Measurements from ENCODE around the gene LRRC75A. TPM values are rescaled to one million over a fixed set of nuclear protein-coding genes. Genes with fewer than 3 reads are reported as not detected.

Gene LRRC75A
- total and polyA plus RNA-seq, 8 donors: 1.1 to 306 (median 3.7) TPM

DNA sequence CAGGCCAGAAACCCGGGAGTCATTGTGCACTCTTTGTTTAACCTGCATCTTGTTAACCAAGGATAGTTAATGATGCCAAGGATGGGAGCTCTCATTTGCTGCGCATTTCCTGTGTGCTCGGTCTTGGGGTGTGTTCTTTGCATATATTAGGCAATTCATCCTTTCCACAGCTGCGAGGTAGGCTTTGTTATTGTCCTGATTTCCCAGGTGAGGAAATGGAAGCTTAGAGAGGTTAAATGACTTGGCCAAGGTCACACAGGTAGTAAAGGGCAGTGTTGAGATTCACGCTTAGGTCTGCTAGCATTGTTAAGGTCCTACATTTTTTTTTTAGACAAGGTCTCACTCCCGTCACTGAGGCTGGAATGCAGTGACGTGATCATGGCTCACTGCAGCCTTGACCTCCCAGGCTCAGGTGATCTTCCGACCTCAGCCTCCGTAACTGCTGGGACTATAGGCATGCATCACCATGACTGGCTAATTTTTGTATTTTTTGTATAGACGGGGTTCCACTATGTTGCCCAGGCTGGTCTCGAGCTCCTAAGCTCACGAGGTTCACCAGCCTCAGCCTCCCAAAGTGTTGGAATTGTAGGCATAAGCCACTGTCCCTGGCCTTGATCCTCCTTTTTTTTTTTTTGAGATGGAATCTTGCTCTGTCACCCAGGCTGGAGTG, 5.0 kb upstream of the LRRC75A start:
- TF ChIP-seq EP300 (IDR thresholded peaks at IDR 0.05) (no peak), POLR2AphosphoS5 (IDR thresholded peaks at IDR 0.05) (no peak), POLR2A (IDR thresholded peaks at IDR 0.05) (no peak)
- TF ChIP-seq, protein P1, sequence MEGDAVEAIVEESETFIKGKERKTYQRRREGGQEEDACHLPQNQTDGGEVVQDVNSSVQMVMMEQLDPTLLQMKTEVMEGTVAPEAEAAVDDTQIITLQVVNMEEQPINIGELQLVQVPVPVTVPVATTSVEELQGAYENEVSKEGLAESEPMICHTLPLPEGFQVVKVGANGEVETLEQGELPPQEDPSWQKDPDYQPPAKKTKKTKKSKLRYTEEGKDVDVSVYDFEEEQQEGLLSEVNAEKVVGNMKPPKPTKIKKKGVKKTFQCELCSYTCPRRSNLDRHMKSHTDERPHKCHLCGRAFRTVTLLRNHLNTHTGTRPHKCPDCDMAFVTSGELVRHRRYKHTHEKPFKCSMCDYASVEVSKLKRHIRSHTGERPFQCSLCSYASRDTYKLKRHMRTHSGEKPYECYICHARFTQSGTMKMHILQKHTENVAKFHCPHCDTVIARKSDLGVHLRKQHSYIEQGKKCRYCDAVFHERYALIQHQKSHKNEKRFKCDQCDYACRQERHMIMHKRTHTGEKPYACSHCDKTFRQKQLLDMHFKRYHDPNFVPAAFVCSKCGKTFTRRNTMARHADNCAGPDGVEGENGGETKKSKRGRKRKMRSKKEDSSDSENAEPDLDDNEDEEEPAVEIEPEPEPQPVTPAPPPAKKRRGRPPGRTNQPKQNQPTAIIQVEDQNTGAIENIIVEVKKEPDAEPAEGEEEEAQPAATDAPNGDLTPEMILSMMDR (IDR thresholded peaks at IDR 0.05): no peak
- H3K9me3 ChIP-seq: no peaks in the 10 kb centered on the region
- intact Hi-C loops (cut with DNase I; ENCODE audit: low total_unique reads): no loop called here
- peaks cover 5 to 7% (median 7%) of the 10 kb centered on the region in 4 donors for H3K4me1 ChIP-seq
- DNase-seq: no peak
- no peaks in the 10 kb centered on the region for H3K27me3 ChIP-seq
- H3K27ac ChIP-seq: no peak overlapping the region
- WGBS, 5 donors: 82 to 85% (median 84%) methylated on average over 12 of the region's 12 CpGs
- H3K36me3 ChIP-seq: no peaks in the 10 kb centered on the region
- H3K4me3 ChIP-seq: no peak overlapping the region

DNA sequence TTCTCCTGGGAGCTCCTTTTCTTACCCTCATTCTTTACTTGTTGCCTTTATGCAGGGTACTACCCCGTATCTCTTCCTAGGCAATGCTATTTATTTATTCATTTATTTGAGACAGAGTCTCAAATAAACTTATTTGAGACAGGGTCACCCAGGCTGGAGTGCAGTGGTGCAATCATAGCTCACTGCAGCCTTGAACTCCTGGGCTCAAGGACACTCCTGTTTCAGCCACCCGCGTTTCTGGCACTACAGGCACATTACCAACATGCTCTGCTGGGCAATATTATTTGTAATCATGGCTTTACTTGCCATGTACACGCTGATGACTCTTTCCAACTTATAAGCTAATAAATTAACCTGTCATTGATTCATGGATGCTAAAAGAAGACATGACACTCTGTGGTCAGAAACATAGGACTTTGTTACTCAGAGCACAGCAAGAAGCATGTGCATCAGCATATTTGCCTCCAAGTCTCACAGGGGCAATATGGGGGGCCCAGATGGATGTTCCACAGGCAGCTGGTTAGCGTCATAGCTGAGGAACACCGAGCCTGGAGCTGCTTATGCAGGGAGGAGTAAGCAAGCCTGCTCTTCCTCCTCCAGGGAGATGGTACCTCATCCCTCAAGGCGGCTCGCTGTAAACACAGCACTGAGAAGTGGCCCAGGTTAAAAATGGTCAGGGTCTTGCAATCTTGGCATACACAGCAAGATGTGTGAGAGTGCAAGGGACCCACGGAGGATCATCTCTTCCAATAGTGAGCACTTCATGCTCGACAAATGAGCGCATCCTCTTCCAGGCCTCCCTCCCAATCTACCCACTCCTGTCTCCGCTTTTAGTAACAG, 4.2 kb upstream of the LRRC75A start:
- H3K9me3 ChIP-seq: no peaks in the 10 kb centered on the region
- DNase-seq: no peak
- H3K4me1 ChIP-seq: peaks cover 10 to 12% (median 12%) of the 10 kb centered on the region in 4 donors
- no peaks in the 10 kb centered on the region for H3K27me3 ChIP-seq
- no peak for TF ChIP-seq POLR2AphosphoS5 (IDR thresholded peaks at IDR 0.05)
- no peak for TF ChIP-seq EP300 (IDR thresholded peaks at IDR 0.05)
- TF ChIP-seq, protein P1 (IDR thresholded peaks at IDR 0.05): no peak
- no peak for TF ChIP-seq POLR2A (IDR thresholded peaks at IDR 0.05)
- no peak overlapping the region for H3K4me3 ChIP-seq
- 77 to 81% (median 80%) methylated on average over 11 to 12 of the region's 12 CpGs for WGBS, 5 donors
- H3K36me3 ChIP-seq: no peaks in the 10 kb centered on the region
- H3K27ac ChIP-seq: no peak overlapping the region
- intact Hi-C loops (cut with DNase I; ENCODE audit: low total_unique reads): no loop called here

DNA sequence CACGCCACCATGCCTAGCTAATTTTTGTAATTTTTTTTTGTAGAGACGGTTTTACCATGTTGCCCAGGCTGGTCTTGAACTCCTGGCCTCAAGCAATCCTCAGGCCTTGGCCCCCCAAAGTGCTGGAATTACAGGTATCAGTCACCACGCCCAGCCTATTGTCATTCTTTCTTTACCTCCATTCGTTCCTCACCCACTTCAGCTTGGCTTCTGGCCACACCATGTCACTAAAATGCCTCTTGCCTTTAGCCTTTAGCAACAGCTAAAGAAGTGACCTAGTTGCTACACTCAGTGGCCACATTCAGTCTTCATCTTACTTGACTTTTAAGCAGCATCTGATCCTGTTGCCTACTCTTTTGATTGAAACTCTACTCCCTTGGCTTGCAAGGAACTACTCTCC, 3.6 kb upstream of the LRRC75A start:
- no peaks in the 10 kb centered on the region for H3K36me3 ChIP-seq
- H3K4me1 ChIP-seq: peaks cover 16 to 19% (median 18%) of the 10 kb centered on the region in 4 donors
- intact Hi-C loops (cut with DNase I; ENCODE audit: low total_unique reads): no loop called here
- no peak for DNase-seq
- no peak for TF ChIP-seq POLR2AphosphoS5 (IDR thresholded peaks at IDR 0.05)
- TF ChIP-seq EP300 (IDR thresholded peaks at IDR 0.05): no peak
- TF ChIP-seq POLR2A (IDR thresholded peaks at IDR 0.05): no peak
- TF ChIP-seq, protein P1 (IDR thresholded peaks at IDR 0.05): no peak
- H3K27me3 ChIP-seq: no peaks in the 10 kb centered on the region
- H3K9me3 ChIP-seq: no peaks in the 10 kb centered on the region
- no peak overlapping the region for H3K27ac ChIP-seq
- no peak overlapping the region for H3K4me3 ChIP-seq
- 63 to 73% (median 65%) methylated on average over 4 of the region's 4 CpGs for WGBS, 5 donors

DNA sequence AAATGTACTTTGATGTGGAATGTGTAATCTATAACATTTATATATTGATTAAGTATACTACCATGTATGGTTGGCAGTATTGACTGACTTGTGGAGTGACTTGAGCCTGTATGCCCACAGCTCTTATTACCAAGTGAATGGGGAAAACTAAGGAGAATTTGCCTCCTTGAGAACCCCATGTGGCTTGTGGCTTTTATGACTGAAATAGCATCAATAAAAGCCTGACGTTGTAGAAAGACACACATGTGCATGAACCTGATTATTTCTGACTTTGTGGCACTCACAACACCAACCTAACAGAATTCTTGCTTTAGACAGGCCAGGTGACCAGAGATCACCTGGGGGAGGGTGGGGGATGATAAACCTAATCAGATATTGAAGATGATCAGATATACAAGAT, 2.1 kb upstream of the LRRC75A start:
- H3K27me3 ChIP-seq: no peaks in the 10 kb centered on the region
- TF ChIP-seq POLR2A (IDR thresholded peaks at IDR 0.05) (no peak), EP300 (IDR thresholded peaks at IDR 0.05) (no peak), POLR2AphosphoS5 (IDR thresholded peaks at IDR 0.05) (no peak)
- TF ChIP-seq, protein P1 (IDR thresholded peaks at IDR 0.05): no peak
- DNase-seq: no peak
- no peaks in the 10 kb centered on the region for H3K36me3 ChIP-seq
- WGBS, 5 donors: 30 to 73% (median 52%) methylated on average over 1 of the region's 1 CpG
- peaks cover 16 to 33% (median 22%) of the 10 kb centered on the region in 4 donors for H3K4me1 ChIP-seq
- H3K9me3 ChIP-seq: no peaks in the 10 kb centered on the region
- H3K4me3 ChIP-seq: no peak overlapping the region
- H3K27ac ChIP-seq: no peak overlapping the region
- intact Hi-C loops (cut with DNase I; ENCODE audit: low total_unique reads): no loop called here

All from stomach (tissue), 9 donors.